HK-2 (cell line): ENCODE data around the gene MAP1B.
A peak's percentile ranks its signal among the peaks of the same experiment; 100 is the strongest.
"Not testable (repeated sequence)": the region's sequence is repeated elsewhere in the genome, so short reads cannot be mapped to it uniquely, and the experiment has no call there.

Experiments
- DNase-seq: peaks from one replicate; pipeline ENCODE4 v3.0.0-alpha.2; 2018; ENCODE audit not compliant: unreplicated experiment

The MAP1B gene

GRCh38 chr5:72107131-72107900 lies at the start of gene MAP1B:
MAP1B (plus strand) TSS chr5:72107475; CDS start chr5:72107532, 57 bp downstream.
- DNase-seq = peak; percentile 69

DNA sequence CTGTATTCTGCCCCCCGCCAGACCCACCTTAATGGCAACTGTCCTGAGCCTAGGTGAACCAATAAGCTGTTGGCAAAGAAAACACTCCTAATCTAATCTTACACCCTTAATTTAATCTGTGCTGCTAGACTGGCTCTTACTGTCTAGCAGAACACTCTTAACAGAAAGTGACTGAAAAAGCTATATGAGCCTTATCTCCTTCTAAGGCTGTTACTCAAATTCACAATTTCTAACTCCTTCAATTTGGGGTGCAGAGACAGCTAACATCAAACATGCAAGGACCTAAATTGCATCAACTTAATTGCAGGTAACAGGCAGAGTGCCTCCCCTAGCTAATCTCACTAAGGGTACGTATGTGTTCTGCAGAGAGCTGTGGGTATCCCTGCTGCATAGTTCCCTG lies 49.5 kb upstream of the MAP1B start:
- DNase-seq = no peak

DNA sequence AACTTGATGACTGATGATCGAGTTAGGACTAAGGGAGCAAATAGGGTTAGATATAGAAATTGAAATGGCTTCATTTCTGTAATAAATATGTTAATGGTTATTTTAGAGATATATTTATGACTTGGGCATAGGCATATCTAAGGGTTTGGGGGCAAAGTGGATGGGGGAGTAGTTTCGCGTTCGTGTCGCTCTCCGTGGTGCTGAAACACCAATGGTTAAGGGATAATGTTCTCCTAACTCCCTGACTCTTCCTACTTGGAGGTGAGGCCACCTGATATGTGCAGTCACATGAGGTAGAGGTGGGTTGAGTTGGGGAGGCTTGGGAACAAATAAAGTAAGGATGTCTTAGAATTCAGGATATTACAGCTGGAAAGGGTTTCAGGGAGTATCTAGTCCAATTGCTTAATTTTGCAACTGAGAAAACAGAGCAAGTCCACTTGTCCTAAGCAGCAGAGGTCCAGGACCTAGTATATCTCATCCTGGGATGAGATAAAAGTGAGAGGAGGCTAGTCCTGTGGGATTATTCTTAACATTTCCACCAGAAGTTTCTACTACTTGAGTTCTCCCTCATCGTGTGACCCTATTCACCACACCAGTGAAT lies 44.0 kb upstream of the MAP1B start:
- DNase-seq = peak; percentile 20

GRCh38 chr5:72064801-72065570 lies 42.3 kb upstream of the MAP1B start:
- no peak for DNase-seq

GRCh38 chr5:72065751-72066255 lies 41.5 kb upstream of the MAP1B start:
- DNase-seq = no peak

GRCh38 chr5:72066705-72067107 lies 40.6 kb upstream of the MAP1B start:
- peak; percentile 29 for DNase-seq

GRCh38 chr5:72067682-72068470 lies 39.4 kb upstream of the MAP1B start:
- peak; percentile 50 for DNase-seq

- no peak for DNase-seq
Observed at GRCh38 chr5:72070529-72070928, 36.7 kb upstream of the MAP1B start.

GRCh38 chr5:72071906-72072305 lies 35.4 kb upstream of the MAP1B start:
- DNase-seq = no peak

DNA sequence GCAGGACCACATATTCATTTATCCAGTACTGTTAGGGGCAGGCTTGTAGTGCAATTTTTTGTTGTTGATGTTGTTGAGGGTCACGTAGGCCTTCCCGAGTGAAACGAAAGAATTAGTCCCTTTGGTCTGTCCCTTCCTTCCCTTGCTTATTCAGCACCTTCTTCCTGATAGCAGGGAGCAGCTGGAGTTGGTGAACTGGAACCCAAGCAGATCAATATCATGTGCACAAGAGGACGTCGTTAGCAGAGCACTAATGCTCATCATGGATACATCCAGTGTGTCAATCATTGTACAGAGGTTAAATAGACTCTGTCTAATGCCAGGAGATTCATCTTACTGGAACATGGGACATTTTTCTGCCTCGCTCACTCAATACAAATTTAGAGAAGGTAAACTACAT lies 33.0 kb upstream of the MAP1B start:
- no peak for DNase-seq

- DNase-seq = no peak
Observed at GRCh38 chr5:72075461-72075860, 31.8 kb upstream of the MAP1B start.

DNA sequence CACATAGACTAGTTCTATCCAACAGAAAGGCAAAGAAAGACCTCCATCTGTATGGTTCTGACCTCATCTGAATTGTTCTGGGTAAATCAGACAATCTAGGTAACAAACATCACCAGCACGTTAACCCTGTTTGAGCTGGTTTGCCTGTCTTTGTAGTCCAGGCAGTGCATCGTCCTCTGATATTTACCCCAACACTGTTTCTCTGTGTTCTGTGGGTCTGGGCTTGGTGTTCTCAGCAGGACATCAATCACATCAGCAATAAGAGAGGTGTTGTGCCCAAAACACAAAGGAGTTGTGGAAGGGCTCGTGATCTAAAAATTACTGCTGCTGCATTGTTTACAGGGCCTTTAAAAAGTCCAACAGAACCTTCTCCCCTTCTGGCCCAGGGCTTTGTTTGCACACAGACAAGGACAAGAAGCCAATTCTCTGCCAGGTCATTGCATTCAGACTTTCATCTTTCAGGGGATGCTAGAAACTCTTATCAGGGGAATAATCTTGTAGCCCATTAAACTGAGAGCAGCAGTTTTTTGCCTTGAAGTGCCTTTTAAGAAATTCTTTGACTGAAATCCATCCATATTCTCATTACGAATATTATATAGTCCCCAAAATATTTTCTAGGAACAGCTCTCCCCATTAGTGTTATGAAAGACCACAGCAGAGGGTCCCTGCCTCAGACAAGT lies 30.5 kb upstream of the MAP1B start:
- DNase-seq = no peak

- DNase-seq = no peak
Observed at GRCh38 chr5:72077390-72077789, 29.9 kb upstream of the MAP1B start.

DNA sequence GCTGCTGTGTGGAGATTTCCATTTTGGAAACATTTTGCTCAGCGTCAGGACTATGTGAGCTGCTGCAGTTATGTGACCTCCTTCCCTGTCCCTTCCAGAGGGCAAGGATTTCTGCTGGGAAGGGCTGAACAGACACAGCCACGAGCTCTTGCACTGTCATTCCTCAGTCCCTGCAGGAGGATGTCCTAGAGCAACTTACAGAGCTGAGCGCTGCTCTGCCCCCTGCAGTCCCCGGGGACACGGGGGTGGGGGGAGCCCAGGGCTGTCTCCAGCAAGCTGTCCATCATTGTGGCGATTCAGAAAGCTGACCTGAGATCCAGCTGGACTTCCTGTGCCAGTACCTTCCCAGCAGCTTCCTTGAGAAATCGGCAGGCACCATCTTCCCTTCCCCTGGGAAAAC lies 28.0 kb upstream of the MAP1B start:
- no peak for DNase-seq

DNA sequence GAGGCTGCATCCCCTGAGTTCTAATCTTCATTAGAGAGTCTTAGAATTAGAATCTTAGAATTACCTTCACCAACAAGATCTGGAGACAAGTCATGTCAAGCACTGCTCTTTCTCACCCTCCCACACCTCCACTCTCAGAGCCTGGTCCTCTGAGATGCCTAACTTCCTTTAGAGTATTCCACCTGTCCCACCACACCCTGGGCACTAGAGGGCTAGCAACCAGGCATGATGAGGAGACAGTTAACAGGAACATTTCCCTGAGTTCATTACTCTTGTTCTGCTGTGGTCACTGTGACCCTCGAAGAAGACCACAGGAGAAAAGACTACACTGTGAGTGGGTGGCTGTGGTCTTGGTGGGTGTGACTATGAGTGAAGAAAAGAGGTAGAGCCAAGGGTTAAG lies 25.2 kb upstream of the MAP1B start:
- no peak for DNase-seq

DNA sequence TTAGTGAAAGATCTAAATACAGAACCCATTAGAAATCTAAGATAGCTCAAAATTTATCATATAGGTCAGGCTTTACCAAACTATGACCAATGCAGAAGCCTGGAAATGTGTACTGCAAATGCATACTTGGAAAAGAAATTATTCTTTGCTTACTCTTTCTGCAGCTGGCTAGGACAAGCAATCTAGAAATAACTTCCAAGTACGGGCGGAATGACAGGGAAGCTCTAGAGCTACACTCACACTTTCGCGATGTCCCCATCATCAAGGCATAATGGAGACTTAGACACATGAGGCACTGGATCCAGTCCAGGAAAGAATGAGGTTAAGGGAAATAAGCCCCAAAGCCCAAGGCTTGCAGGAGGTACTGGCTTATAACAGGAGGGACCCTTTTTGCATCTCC lies 22.4 kb upstream of the MAP1B start:
- no peak for DNase-seq

GRCh38 chr5:72085319-72085718 lies 22.0 kb upstream of the MAP1B start:
- no peak for DNase-seq

GRCh38 chr5:72089713-72090112 lies 17.6 kb upstream of the MAP1B start:
- DNase-seq = not testable (repeated sequence)

DNA sequence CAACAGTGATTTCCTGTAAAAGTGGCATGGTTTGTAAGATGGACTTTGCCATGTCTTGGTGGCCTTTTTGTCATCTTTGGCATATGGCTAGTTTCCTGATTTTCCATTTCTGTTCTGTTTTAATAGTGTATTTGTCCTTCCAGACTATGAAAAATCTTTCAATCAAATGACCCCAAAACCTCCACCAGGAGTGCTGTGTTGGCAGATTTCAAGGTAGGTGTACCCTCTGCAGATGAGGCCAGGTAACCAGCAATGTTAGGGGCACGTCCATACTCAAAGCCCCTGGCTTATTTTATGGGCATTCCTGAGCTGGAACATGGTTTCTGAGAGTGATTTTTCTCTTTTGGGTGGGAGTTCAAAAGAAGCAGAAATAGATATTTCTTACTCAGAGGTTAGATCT lies 15.2 kb upstream of the MAP1B start:
- no peak for DNase-seq

DNA sequence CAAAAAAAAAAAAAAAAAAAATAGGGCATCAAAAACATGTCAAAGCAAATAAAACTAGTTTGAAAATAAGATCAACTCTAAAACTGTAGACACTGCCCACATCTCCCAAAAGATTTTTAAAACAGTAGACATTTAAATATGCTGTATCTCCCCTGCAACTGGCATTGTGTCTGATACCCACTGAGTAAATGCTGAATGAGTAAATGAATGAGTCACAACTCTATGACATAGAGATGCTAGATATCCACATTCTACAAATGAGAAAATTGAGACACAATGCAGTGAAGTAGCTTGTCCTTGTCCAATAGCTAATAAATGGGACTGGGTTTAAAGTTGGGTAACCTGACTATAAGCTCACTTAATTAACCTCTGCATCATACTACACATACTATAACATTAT lies 14.1 kb upstream of the MAP1B start:
- no peak for DNase-seq

- DNase-seq = no peak
Observed at GRCh38 chr5:72093824-72094223, 13.5 kb upstream of the MAP1B start.
